Peyer's patch (tissue), 4 donors: ENCODE results near the gene SKA3. TPM values are rescaled to one million over a fixed set of nuclear protein-coding genes. Genes with fewer than 3 reads are reported as not detected.
"Not testable (repeated sequence)": the region's sequence is repeated elsewhere in the genome, so short reads cannot be mapped to it uniquely, and the experiment has no call there.

Experiments used
- DNase-seq, 3 donors: peaks; one replicate each; pipeline ENCODE4 v3.0.0-alpha.2; 2017 to 2019
- H3K27ac ChIP-seq, 4 donors: fragments of 200-600 bp; sonication (generic); one replicate each; pipeline ENCODE4 v1.5.1; 2016 to 2019
- H3K27me3 ChIP-seq, 2 donors: fragments of 200-600 bp; sonication (generic); one replicate each; pipeline ENCODE4 v1.5.1; 2019
- H3K36me3 ChIP-seq, 3 donors: fragments of 200-600 bp; sonication (generic); one replicate each; pipeline ENCODE4 v1.5.1; 2016 to 2019
- H3K4me1 ChIP-seq, 4 donors: fragments of 200-600 bp; sonication (generic); one replicate each; pipeline ENCODE4 v1.5.1; 2016 to 2019
- H3K4me3 ChIP-seq, 4 donors: fragments of 200-600 bp; sonication (generic); 1 replicate in 3 of 4; 2 replicates in 1 of 4; pipeline ENCODE4 v1.5.1; 2016 to 2019; ENCODE audit warnings: mild to moderate bottlenecking in 1 of 4
- H3K9me3 ChIP-seq, 4 donors: fragments of 200-600 bp; sonication (generic); one replicate each; pipeline ENCODE4 v1.5.1; 2016 to 2019; ENCODE audit warnings: mild to moderate bottlenecking in 1 of 4
- CTCF ChIP-seq, 6 experiments: fragments of 450-650 bp in 4 of 6; fragments of 200-600 bp in 2 of 6; sonication (generic) in 1 of 6; IDR thresholded peaks; one replicate each; pipeline ENCODE4 v1.5.1; 2017 to 2019; ENCODE audit warnings: antibody characterized with exemption in 6 of 6, mild to moderate bottlenecking in 3 of 6, moderate library complexity in 1 of 6
- POLR2A ChIP-seq, 2 donors: fragments of 450-650 bp; IDR thresholded peaks; one replicate each; pipeline ENCODE4 v1.5.1; 2017; ENCODE audit warnings: antibody characterized with exemption in 2 of 2, mild to moderate bottlenecking in 2 of 2, moderate library complexity in 2 of 2
- total RNA-seq, 4 donors: library from RNA; depleted of rRNA; stranded (reverse); fragments of >200 nt; gene quantifications; one replicate each; pipeline ENCODE4 v1.1.0, GENCODE V29; 2016

Gene SKA3
- total RNA-seq, 4 donors from 2014 or later = 1.1 to 6.6 (median 1.4) TPM

DNA sequence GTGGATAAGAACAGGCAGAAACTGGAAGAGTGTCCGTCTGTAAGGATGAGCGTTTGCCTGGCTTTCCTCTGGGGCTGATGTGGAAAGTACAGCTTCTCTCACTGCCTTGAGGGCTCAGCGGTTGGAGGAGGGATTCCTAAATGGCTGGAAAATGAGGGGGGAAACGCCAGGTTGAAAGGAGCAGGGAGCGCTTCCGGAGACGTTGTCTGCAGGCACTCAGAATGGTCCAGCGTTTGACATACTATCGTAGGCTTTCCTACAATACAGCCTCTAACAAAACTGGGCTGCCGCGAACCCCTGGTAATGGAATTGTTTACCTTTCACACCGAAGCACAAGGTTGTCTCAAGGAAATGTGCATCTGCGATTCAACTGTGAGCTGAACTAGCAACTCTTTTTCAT is 40.0 kb upstream of the SKA3 start:
- no peak overlapping the region for H3K4me3 ChIP-seq
- no peaks in the 10 kb centered on the region for H3K4me1 ChIP-seq
- H3K9me3 ChIP-seq = no peaks in the 10 kb centered on the region
- no peaks in the 10 kb centered on the region for H3K27me3 ChIP-seq
- no peak for TF ChIP-seq CTCF (IDR thresholded peaks at IDR 0.05)
- no peak for TF ChIP-seq POLR2A (IDR thresholded peaks at IDR 0.05)
- DNase-seq = no peak
- no peaks in the 10 kb centered on the region for H3K36me3 ChIP-seq
- H3K27ac ChIP-seq = no peak overlapping the region

DNA sequence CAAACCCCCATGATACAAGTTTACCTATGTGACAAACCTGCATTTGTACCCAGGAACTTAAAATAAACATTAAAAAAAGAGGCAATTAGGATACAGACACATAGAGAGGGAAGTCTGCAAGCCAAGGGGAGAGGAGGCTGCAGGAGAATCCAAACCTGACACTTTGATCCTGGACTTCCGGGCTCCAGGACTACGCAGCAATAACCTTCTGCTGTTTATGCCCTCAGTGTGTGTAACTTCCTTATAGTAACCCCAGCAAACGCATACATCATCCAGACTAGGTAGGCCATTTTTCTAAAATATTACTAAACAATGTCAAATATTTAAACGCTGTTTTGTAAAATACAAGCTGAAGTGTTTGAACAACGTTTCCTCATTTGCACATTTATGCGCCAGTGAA is 39.1 kb upstream of the SKA3 start:
- H3K27me3 ChIP-seq, H3K4me3 ChIP-seq, H3K4me1 ChIP-seq, H3K9me3 ChIP-seq, H3K27ac ChIP-seq, H3K36me3 ChIP-seq, DNase-seq: not testable (repeated sequence)

DNA sequence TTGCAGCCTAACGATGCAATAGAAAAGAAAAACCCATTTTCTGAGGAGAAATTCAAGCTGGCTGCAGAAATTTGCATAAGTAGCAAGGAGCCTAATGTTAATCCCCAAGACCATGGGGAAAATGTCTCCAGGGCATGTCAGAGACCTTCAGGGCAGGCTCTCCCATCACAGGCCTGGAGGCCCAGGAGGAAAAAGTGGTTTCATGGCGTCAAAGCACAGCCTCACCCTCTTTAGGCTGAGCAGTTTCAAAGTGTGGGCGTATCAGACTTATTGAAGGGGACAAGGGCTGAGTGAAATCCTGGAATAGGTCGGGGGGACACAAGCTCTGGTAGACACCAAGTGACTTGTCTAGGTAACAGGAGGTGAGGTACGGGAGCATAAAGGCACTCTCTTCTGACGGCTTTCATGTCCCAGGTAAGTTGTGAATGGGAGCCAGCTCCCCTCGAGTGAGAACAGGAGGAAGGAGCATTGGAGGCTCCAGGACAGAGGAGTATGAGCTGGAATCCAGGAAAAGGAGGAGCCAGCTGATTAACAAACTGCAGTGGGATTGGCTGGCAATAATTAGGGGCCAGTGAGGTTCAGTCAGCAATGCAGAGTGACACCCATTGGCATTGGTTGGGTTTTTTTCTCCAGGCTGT is 35.9 kb upstream of the SKA3 start:
- TF ChIP-seq CTCF (IDR thresholded peaks at IDR 0.05) = no peak
- TF ChIP-seq POLR2A (IDR thresholded peaks at IDR 0.05) = no peak
- H3K36me3 ChIP-seq = no peaks in the 10 kb centered on the region

GRCh38 chr13:21208652-21209154 is 32.4 kb upstream of the SKA3 start:
- no peaks in the 10 kb centered on the region for H3K9me3 ChIP-seq
- H3K4me1 ChIP-seq = no peaks in the 10 kb centered on the region
- TF ChIP-seq CTCF (IDR thresholded peaks at IDR 0.05) = no peak
- no peaks in the 10 kb centered on the region for H3K36me3 ChIP-seq
- H3K4me3 ChIP-seq = no peak overlapping the region
- no peak overlapping the region for H3K27ac ChIP-seq
- H3K27me3 ChIP-seq = no peaks in the 10 kb centered on the region
- DNase-seq = no peak

More for the DNA sequence above, 35.9 kb upstream of the SKA3 start:
- no peaks in the 10 kb centered on the region for H3K9me3 ChIP-seq
- no peaks in the 10 kb centered on the region for H3K27me3 ChIP-seq
- no peaks in the 10 kb centered on the region for H3K4me1 ChIP-seq
- no peak for DNase-seq
- no peak overlapping the region for H3K4me3 ChIP-seq
- H3K27ac ChIP-seq = no peak overlapping the region

GRCh38 chr13:21202767-21203531 is 26.6 kb upstream of the SKA3 start:
- H3K4me1 ChIP-seq = no peaks in the 10 kb centered on the region
- DNase-seq = no peak

DNA sequence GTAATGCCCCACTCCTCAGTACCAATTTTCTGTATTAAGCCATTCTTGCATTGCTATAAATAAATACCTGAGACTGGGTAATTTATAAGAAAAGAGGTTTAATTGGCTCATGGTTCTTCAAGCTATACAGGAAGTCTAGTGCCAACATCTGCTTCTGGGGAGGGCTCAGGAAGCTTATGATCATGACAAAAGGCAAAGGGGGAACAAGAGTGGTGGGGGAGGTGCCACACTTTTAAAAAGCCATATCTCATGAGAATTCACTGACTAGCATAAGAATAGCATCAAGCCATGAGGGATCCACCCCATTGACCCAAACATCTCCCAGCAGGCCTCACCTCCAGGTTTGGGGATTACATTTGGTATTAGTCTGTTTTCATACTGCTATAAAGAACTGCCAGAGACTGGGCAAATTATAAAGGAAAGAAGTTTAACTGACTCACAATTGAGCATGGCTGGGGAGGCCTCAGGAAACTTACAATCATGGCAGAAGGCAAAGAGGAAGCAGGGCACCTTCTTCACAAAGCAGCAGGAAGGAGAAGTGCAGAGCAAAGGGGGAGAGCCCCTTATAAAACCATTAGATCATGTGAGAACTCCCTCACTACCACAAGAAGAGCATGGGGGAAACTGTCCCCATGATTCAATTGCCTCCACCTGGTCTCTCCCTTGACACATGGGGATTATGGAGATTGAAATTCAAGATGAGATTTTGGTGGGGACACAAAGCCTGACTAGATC is 25.3 kb upstream of the SKA3 start:
- not testable (repeated sequence) for H3K4me1 ChIP-seq, DNase-seq, H3K4me3 ChIP-seq, H3K27me3 ChIP-seq, H3K27ac ChIP-seq, H3K36me3 ChIP-seq, H3K9me3 ChIP-seq

More at GRCh38 chr13:21202767-21203531, 26.6 kb upstream of the SKA3 start:
- no peak overlapping the region for H3K4me3 ChIP-seq
- H3K27ac ChIP-seq = no peak overlapping the region
- peaks cover 0 to 4% (median 0%) of the 10 kb centered on the region in 4 donors for H3K9me3 ChIP-seq
- H3K27me3 ChIP-seq = no peaks in the 10 kb centered on the region
- H3K36me3 ChIP-seq = no peaks in the 10 kb centered on the region
- TF ChIP-seq CTCF (IDR thresholded peaks at IDR 0.05) (no peak), POLR2A (IDR thresholded peaks at IDR 0.05) (no peak)

DNA sequence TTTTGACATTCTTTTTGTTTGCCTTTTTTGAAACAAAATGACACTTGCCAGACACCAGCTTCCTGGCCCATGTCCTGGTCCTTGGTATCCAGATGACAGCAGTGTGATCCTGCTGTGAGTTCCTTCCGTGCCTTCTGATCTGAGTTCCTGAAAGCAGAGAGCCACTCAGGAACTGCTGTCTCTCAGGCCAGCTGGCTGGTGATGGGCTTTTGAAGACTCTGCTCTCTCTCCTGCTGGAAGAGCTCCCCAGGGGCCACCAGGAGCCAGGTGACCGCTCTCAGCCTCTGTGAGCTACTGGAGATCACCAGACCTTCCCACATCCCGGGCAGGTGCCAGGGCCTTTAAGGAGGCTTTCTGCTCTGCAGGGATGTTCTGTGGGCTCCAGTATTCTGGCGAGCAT is 22.0 kb upstream of the SKA3 start:
- H3K9me3 ChIP-seq, H3K27me3 ChIP-seq, DNase-seq, H3K27ac ChIP-seq, H3K36me3 ChIP-seq, H3K4me3 ChIP-seq, H3K4me1 ChIP-seq: not testable (repeated sequence)

DNA sequence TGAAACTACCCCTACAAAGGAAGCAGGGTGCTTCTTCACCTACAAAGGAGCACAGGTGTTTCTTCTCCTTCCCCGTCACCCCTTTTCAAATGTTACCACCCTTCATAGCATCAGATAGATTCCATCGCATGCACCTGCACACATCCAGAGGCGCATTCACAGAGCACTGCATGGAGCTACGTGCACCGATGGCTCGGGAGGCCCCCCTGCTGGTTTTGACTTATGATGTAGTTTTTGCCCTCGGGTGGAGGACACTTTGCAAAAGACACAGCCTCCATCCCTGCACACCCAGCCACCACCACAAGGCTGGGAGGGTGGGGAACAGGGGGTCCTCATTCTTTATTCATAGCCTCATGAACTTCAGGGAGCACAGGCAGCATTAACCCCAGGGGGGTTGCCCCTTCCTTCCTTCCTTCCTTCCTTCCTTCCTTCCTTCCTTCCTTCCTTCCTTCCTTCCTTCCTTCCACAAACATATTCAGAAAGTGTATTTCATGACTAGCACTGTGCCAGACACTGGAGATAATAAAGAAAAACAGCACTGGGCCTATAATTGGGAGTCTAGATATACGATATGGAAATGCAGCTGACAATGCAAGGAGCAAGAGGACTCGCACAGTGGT is 21.4 kb upstream of the SKA3 start:
- H3K4me1 ChIP-seq, H3K27me3 ChIP-seq, DNase-seq, H3K36me3 ChIP-seq, H3K4me3 ChIP-seq, H3K9me3 ChIP-seq, H3K27ac ChIP-seq: not testable (repeated sequence)

DNA sequence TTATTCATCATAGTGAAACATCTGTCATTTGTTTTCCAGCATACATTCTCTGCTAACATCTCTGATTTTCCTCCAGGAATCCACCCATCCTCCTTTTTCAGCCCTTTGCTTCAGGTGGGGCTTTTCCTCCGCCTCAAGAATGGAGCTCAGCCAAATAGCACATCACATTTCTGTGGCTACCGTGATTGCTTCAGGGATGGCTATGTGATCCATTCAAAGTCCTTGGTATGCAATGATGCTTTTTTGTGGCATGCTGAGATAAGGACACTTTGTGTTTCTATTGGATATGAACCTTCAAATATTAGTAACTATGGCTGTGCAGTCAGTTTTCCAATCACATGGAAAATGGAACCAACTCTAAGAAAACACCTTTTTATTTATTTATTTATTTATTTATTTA is 18.4 kb upstream of the SKA3 start:
- not testable (repeated sequence) for DNase-seq, H3K27ac ChIP-seq, H3K4me1 ChIP-seq, H3K9me3 ChIP-seq, H3K4me3 ChIP-seq, H3K36me3 ChIP-seq, H3K27me3 ChIP-seq

- H3K27ac ChIP-seq, H3K27me3 ChIP-seq, H3K4me3 ChIP-seq, H3K4me1 ChIP-seq, H3K9me3 ChIP-seq, H3K36me3 ChIP-seq, DNase-seq: not testable (repeated sequence)
Observed at GRCh38 chr13:21186410-21186809, 10.1 kb upstream of the SKA3 start.
